Measurements from ENCODE around the gene RABGAP1L. TPM values are rescaled to one million over a fixed set of nuclear protein-coding genes. Genes with fewer than 3 reads are reported as not detected.

Gene RABGAP1L
- total and polyA plus RNA-seq, 10 of the 15 experiments (the other 5 are each of a cell fraction or from before 2014, with no cell fraction given), result 5.8 to 194 (median 113) TPM

DNA sequence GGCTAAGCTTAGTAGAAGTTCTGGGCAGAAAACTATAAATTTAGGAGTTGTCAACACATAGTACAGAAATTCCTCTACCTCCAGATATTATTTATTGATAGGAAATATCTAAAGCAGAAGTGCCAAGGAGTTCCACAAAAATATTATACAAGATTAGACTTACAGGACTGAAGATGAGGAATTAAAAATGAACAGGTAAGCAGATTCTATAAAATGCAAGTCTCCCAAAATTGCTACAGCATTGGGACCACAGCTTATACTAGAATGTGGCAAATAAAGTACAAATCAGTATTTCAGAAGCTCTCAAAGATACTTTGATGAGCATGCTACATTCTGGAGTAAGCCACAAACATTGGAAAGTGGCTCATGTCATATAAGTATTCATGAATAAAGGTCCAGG is 790.3 kb downstream of the RABGAP1L start (continued):
- TF ChIP-seq POLR2AphosphoS5 (IDR thresholded peaks at IDR 0.05; ENCODE audit: low read length) (no peak), MEF2B (IDR thresholded peaks at IDR 0.05; ENCODE audit: partially characterized antibody, poor library complexity, severe bottlenecking) (no peak), PAX5 (IDR thresholded peaks at IDR 0.05; ENCODE audit: borderline replicate concordance, low read depth, low read length) (no peak), PML (IDR thresholded peaks at IDR 0.05; ENCODE audit: low read length) (no peak)
- TF ChIP-seq, protein P1, sequence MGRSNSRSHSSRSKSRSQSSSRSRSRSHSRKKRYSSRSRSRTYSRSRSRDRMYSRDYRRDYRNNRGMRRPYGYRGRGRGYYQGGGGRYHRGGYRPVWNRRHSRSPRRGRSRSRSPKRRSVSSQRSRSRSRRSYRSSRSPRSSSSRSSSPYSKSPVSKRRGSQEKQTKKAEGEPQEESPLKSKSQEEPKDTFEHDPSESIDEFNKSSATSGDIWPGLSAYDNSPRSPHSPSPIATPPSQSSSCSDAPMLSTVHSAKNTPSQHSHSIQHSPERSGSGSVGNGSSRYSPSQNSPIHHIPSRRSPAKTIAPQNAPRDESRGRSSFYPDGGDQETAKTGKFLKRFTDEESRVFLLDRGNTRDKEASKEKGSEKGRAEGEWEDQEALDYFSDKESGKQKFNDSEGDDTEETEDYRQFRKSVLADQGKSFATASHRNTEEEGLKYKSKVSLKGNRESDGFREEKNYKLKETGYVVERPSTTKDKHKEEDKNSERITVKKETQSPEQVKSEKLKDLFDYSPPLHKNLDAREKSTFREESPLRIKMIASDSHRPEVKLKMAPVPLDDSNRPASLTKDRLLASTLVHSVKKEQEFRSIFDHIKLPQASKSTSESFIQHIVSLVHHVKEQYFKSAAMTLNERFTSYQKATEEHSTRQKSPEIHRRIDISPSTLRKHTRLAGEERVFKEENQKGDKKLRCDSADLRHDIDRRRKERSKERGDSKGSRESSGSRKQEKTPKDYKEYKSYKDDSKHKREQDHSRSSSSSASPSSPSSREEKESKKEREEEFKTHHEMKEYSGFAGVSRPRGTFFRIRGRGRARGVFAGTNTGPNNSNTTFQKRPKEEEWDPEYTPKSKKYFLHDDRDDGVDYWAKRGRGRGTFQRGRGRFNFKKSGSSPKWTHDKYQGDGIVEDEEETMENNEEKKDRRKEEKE (IDR thresholded peaks at IDR 0.05), result no peak

DNA sequence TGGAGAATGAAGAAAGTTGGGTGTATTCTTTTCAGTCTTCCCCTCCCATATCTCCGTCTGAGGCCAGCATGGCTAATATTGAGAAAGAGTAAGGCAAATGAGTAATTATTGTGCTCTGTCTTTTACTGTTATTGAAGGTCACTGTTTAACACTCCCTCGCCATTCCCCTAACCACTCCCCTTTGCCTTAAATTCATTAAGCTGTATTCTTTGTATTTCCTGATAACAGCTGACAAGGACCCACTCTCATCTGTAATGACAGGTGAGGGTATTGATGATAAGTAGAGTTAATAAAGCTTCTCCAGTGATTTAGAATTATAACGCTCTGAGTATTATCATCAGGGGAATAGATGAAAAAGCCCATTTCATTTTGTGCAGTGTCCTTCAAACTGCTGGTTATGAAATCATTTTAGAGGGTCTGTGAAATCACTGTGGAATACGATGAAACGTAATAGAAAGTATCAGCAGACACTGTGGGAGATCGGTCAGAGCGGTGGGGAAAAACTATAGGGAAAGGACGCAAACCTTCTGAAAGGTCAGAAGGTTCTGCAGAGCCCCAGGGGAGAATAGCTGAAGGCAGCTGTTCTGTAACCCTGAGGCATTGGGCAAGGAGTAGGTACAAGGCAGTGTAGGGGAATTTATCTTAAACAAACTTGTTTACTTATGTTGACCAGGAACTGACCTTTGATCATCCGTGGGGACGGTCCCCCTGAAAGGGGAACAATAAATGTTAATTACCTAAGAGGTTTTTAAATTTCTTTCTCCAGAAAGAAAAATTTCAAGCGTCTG is 794.2 kb downstream of the RABGAP1L start:
- ChIA-PET RAD21 (ENCODE audit: unreplicated experiment) (interaction anchor here (0.6 to 5.0 kb wide), 18 partner anchors 11 to 154 kb away, joined by 3 to 59 read pairs (median 8); partner anchors contain the start of gene CACYBP), SMC1A (ENCODE audit: uncharacterized antibody, unreplicated experiment) (interaction anchor here (0.5 to 3.5 kb wide), 21 partner anchors 9 to 464 kb away, joined by 3 to 81 read pairs (median 10); partner anchors contain the start of gene CACYBP), CTCF (interaction anchor here (0.8 to 2.3 kb wide), 13 partner anchors 10 to 138 kb away, joined by 3 to 16 read pairs (median 4); partner anchors contain the start of gene CACYBP), POLR2A (interaction anchor here (0.6 to 3.5 kb wide), 9 partner anchors 9 to 79 kb away, joined by 3 to 74 read pairs (median 5); partner anchors contain the start of gene CACYBP)
- H2AFZ ChIP-seq (ENCODE audit: control insufficient read depth, low read depth, low read length), result peak overlapping the region; percentile 19; the same call in 1 of the 2 replicates
- in situ Hi-C loops (cut with MboI) (no loop called here), intact Hi-C loops (cut with micrococcal nuclease; ENCODE audit: unreplicated experiment) (loop anchor here (2.0 kb wide), 1 partner anchor 15 kb away; no protein-coding TSS in a partner anchor)
- no peaks in the 10 kb centered on the region for H3K27me3 ChIP-seq (replicated peaks in 1 of 2; ENCODE audit: control insufficient read depth in 2 of 2, insufficient read depth in 2 of 2, low read length in 1 of 2)
- H4K20me1 ChIP-seq (ENCODE audit: control insufficient read depth, insufficient read depth), result no peaks in the 10 kb centered on the region
- H3K79me2 ChIP-seq (ENCODE audit: control insufficient read depth, insufficient read depth, low read length), result no peaks in the 10 kb centered on the region
- peak overlapping the region; percentile 59; the same call in 1 of the 2 replicates for H3K4me3 ChIP-seq
- peak overlapping the region; percentile 48 for H3K27ac ChIP-seq (ENCODE audit: control insufficient read depth, insufficient read depth)
- H3K9ac ChIP-seq (ENCODE audit: control insufficient read depth, insufficient read depth, low read length), result no peak overlapping the region
- ATAC-seq, result peak; percentile 80
- H3K36me3 ChIP-seq (ENCODE audit: control insufficient read depth in 2 of 2, insufficient read depth in 2 of 2, low read length in 1 of 2), result peaks cover 0 to 2% of the 10 kb centered on the region in 2 experiments; a peak in 1 of 4 replicates
- no TSS peak for BruUV-seq (replicated peaks)
- peaks cover 25% of the 10 kb centered on the region for H3K4me1 ChIP-seq (ENCODE audit: control insufficient read depth, insufficient read depth, low read length)
- peak overlapping the region; percentile 78 for H3K4me2 ChIP-seq (ENCODE audit: control insufficient read depth, insufficient read depth)
- no peak for DNase-seq (ENCODE audit: low read depth, low spot score)
- WGBS (ENCODE audit: insufficient coverage, insufficient replicate concordance, low lambda C conversion rate, missing lambda C conversion rate), result under 1% methylated on average over 11 of the region's 11 CpGs
- no peaks in the 10 kb centered on the region for H3K9me3 ChIP-seq (replicated peaks; ENCODE audit: control insufficient read depth, insufficient read depth, low read length)
- peak; percentile 56 for FAIRE-seq
- TF ChIP-seq IKZF1 (conservative IDR thresholded peaks at IDR 0.05), result peak; percentile 94
- TF ChIP-seq, protein P2, sequence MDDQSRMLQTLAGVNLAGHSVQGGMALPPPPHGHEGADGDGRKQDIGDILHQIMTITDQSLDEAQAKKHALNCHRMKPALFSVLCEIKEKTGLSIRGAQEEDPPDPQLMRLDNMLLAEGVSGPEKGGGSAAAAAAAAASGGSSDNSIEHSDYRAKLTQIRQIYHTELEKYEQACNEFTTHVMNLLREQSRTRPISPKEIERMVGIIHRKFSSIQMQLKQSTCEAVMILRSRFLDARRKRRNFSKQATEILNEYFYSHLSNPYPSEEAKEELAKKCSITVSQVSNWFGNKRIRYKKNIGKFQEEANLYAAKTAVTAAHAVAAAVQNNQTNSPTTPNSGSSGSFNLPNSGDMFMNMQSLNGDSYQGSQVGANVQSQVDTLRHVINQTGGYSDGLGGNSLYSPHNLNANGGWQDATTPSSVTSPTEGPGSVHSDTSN (IDR thresholded peaks at IDR 0.05; ENCODE audit: insufficient replicate concordance, low read depth, low read length), result no peak
- peak; percentile 88 for TF ChIP-seq MTA2 (IDR thresholded peaks at IDR 0.05; ENCODE audit: low read depth)
- peak; percentile 58; the same call in 1 of the 2 replicates for TF ChIP-seq NFIC (IDR thresholded peaks at IDR 0.05; ENCODE audit: low read depth, low read length)
- no peak for TF ChIP-seq ETV6 (conservative IDR thresholded peaks at IDR 0.05 in 1 of 2, IDR thresholded peaks at IDR 0.05 in 1 of 2; ENCODE audit: borderline replicate concordance in 1 of 2, low read depth in 1 of 2)
- no peak for TF ChIP-seq ESRRA (IDR thresholded peaks at IDR 0.05; ENCODE audit: low read length)
- peak; percentile 53; the same call in 1 of the 2 replicates for TF ChIP-seq ZBED1 (IDR thresholded peaks at IDR 0.05; ENCODE audit: borderline replicate concordance)
- TF ChIP-seq RFX5 (IDR thresholded peaks at IDR 0.05; ENCODE audit: low read depth, low read length), result no peak
- TF ChIP-seq STAT1 (conservative IDR thresholded peaks at IDR 0.05), result no peak
- TF ChIP-seq MEF2B (IDR thresholded peaks at IDR 0.05; ENCODE audit: partially characterized antibody, poor library complexity, severe bottlenecking), result peak; percentile 96
- peak; percentile 63; the same call in 1 of the 2 replicates for TF ChIP-seq DPF2 (IDR thresholded peaks at IDR 0.05)
- TF ChIP-seq PKNOX1 (IDR thresholded peaks at IDR 0.05), result peak; percentile 48; the same call in 1 of the 2 replicates

Data from GM12878 (cell line).